ENCODE measurements around the gene TST. TPM values are rescaled to one million over a fixed set of nuclear protein-coding genes. Genes with fewer than 3 reads are reported as not detected.

Gene TST
- total RNA-seq, 2 donors from 2014 or later = 38.1 to 58.1 TPM

DNA sequence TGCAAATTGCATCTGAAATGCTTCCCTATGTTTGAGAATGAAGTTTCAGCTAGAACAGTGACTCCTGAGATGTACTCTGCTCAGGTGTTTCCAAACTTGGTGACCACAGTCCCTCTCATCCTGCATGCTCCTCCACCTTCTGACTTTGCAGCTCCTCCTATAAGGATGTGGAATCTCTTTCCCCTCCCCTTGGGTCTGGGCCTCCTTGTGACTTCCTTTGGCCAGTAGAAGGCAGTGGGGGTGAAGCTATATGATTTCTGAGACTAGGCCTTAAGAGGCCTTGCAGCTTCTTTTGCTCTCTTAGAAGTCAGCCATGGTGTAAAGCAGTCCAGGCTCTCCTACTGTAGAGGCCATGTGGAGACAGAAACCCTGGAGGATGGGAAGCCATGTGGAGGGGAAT is 55.1 kb downstream of the TST start:
- no peaks in the 10 kb centered on the region for H3K27me3 ChIP-seq (replicated peaks; ENCODE audit: insufficient read depth)
- H3K9me3 ChIP-seq = no peaks in the 10 kb centered on the region
- H3K4me3 ChIP-seq = no peak overlapping the region
- intact Hi-C loops (cut with DNase I) = no loop called here
- no peak for DNase-seq (ENCODE audit: low spot score)
- H3K27ac ChIP-seq = no peak overlapping the region
- no peaks in the 10 kb centered on the region for H3K36me3 ChIP-seq
- no peaks in the 10 kb centered on the region for H3K4me1 ChIP-seq (replicated peaks)
- TF ChIP-seq CTCF (IDR thresholded peaks at IDR 0.05) = no peak
- no peak for TF ChIP-seq POLR2A (IDR thresholded peaks at IDR 0.05)
- TF ChIP-seq POLR2AphosphoS5 (IDR thresholded peaks at IDR 0.05) = no peak

- Histone ChIP-seq H3K27ac (no peak overlapping the region), H3K4me1 (replicated peaks) (no peaks in the 10 kb centered on the region), H3K36me3 (no peaks in the 10 kb centered on the region), H3K27me3 (replicated peaks; ENCODE audit: insufficient read depth) (no peaks in the 10 kb centered on the region), H3K9me3 (no peaks in the 10 kb centered on the region), H3K4me3 (no peak overlapping the region)
- TF ChIP-seq POLR2A (IDR thresholded peaks at IDR 0.05) (no peak), POLR2AphosphoS5 (IDR thresholded peaks at IDR 0.05) (no peak)
- WGBS = 72% methylated on average over 2 of the region's 2 CpGs
- intact Hi-C loops (cut with DNase I) = no loop called here
- no peak for DNase-seq (ENCODE audit: low spot score)
Measured at GRCh38 chr22:36963302-36963701, 55.9 kb downstream of the TST start.

GRCh38 chr22:36961626-36962025 is 57.6 kb downstream of the TST start:
- H3K27me3 ChIP-seq (replicated peaks; ENCODE audit: insufficient read depth) = no peaks in the 10 kb centered on the region

More at GRCh38 chr22:36961626-36962025, 57.6 kb downstream of the TST start:
- H3K9me3 ChIP-seq = no peaks in the 10 kb centered on the region
- TF ChIP-seq CTCF (IDR thresholded peaks at IDR 0.05) (no peak), POLR2AphosphoS5 (IDR thresholded peaks at IDR 0.05) (no peak), POLR2A (IDR thresholded peaks at IDR 0.05) (no peak)
- H3K4me1 ChIP-seq (replicated peaks) = no peaks in the 10 kb centered on the region
- H3K27ac ChIP-seq = no peak overlapping the region
- WGBS = 75% methylated on average over 3 of the region's 3 CpGs
- DNase-seq (ENCODE audit: low spot score) = no peak
- no peak overlapping the region for H3K4me3 ChIP-seq
- no peaks in the 10 kb centered on the region for H3K36me3 ChIP-seq
- intact Hi-C loops (cut with DNase I) = no loop called here

Small RNA genes within 50 kb of the gene (small RNA-seq; reads per million reads assigned to genes)
- gene RF00019 = 0 reads per million in 2 donors

Other genes with a start within 250 kb of the TST start
- 10 to 100 TPM; 16.5 to 26.4 TPM for gene IFT27, start 243.3 kb downstream of the TST start, total RNA-seq
- 1 to 10 TPM in 1 of 2 donors, not detected in 1; 3.1 TPM for gene PVALB, start 202.4 kb downstream of the TST start, total RNA-seq
- 1 to 10 TPM in 1 of 2 donors, under 1 TPM in 1; 0.91 to 3.5 TPM for gene NCF4, start 158.4 kb downstream of the TST start, total RNA-seq
- gene CSF2RB, start 105.8 kb downstream of the TST start, total RNA-seq = 1 to 10 TPM; 1.1 to 3.2 TPM
- gene MPST, start 295 bp upstream of the TST start, total RNA-seq = 100 to 1,000 TPM; 136 to 192 TPM
- 10 to 100 TPM in 1 of 2 donors, 1 to 10 TPM in 1; 7.8 to 32.4 TPM for gene KCTD17, start 32.3 kb upstream of the TST start, total RNA-seq
- under 1 TPM in 1 of 2 donors, not detected in 1; 0.45 TPM for gene TMPRSS6, start 90.3 kb upstream of the TST start, total RNA-seq
- 1 to 10 TPM; 1.7 to 3.0 TPM for gene IL2RB, start 130.5 kb upstream of the TST start, total RNA-seq
- gene C1QTNF6, start 168.8 kb upstream of the TST start, total RNA-seq = 1 to 10 TPM; 2.1 to 9.3 TPM
- gene SSTR3, start 193.0 kb upstream of the TST start, total RNA-seq = 10 to 100 TPM in 1 of 2 donors, not detected in 1; 46.4 TPM
- 10 to 100 TPM in 1 of 2 donors, 1 to 10 TPM in 1; 9.7 to 14.4 TPM for gene RAC2, start 224.8 kb upstream of the TST start, total RNA-seq

Measured in prostate gland (tissue), 2 donors.